DND-41 (cell line): ENCODE results near the gene FBXO24.

ENCODE experiments used
- CTCF ChIP-seq: IDR thresholded peaks from 2 replicates; pipeline ENCODE4 v1.5.1; 2012; ENCODE audit warnings: borderline replicate concordance, low read length, moderate library complexity, mild to moderate bottlenecking; ENCODE audit not compliant: poor library complexity, severe bottlenecking; ENCODE audit errors: extremely low read depth
- EZH2 ChIP-seq: IDR thresholded peaks from 3 replicates; pipeline ENCODE4 v1.6.1; 2012; ENCODE audit warnings: borderline replicate concordance, low read depth, mild to moderate bottlenecking, moderate library complexity, low read length, inconsistent platforms; ENCODE audit not compliant: severe bottlenecking

GRCh38 chr7:100546926-100547800, 39.0 kb upstream of the FBXO24 start:
- TF ChIP-seq CTCF = no peak
- no peak for TF ChIP-seq EZH2
